Measurements from ENCODE around the gene ADD2.
"Not testable (repeated sequence)": the region's sequence is repeated elsewhere in the genome, so short reads cannot be mapped to it uniquely, and the experiment has no call there.

Gene ADD2

DNA sequence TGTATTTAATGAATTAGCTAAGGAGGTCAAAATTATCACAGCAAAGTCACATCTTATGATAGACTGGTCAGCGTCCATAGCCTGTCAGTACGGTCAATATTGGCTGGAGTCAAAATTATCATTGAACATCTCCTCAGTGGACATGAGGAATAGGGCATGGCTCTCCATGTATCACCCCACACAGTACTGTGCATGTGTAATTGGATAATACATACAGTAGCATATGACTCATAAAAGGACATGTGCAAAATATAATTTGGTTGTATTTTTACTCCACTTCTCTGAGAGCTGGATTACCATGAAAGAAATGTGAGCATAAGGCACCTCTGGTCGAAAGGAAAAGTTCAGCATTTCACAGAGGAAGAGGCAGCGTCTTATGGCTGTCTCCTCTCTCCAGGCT lies 24.9 kb downstream of the ADD2 start:
- ChIA-PET POLR2A (no interaction called here), CTCF (interaction anchor here (1.1 kb wide), 1 partner anchor 119 kb away, joined by 3 read pairs; no protein-coding TSS in a partner anchor)
- no peak for DNase-seq (ENCODE audit: extremely low spot score)
- TF ChIP-seq, protein P1, sequence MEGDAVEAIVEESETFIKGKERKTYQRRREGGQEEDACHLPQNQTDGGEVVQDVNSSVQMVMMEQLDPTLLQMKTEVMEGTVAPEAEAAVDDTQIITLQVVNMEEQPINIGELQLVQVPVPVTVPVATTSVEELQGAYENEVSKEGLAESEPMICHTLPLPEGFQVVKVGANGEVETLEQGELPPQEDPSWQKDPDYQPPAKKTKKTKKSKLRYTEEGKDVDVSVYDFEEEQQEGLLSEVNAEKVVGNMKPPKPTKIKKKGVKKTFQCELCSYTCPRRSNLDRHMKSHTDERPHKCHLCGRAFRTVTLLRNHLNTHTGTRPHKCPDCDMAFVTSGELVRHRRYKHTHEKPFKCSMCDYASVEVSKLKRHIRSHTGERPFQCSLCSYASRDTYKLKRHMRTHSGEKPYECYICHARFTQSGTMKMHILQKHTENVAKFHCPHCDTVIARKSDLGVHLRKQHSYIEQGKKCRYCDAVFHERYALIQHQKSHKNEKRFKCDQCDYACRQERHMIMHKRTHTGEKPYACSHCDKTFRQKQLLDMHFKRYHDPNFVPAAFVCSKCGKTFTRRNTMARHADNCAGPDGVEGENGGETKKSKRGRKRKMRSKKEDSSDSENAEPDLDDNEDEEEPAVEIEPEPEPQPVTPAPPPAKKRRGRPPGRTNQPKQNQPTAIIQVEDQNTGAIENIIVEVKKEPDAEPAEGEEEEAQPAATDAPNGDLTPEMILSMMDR (IDR thresholded peaks at IDR 0.05; ENCODE audit: control extremely low read depth, extremely low read depth, low read depth, missing control alignments), result no peak

DNA sequence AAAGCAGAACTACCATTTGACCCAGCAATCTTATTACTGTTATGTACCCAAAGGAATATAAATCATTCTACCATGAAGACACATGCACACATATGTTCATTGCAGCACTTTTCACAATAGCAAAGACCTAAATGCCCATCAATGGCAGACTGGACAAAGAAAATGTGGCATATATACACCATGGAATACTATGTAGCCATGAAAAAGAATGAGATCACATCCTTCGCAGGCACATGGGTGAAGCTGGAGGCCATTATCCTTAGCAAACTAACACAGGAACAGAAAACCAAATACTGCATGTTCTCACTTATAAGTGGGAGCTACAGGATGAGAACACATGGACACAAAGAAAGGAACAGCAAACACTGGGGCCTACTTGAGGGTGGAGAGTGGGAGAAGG lies 28.5 kb downstream of the ADD2 start:
- CTCF ChIA-PET, result interaction anchor here (1.3 kb wide), 1 partner anchor 46 kb away, joined by 3 read pairs; no protein-coding TSS in a partner anchor
- DNase-seq (ENCODE audit: extremely low spot score); POLR2A ChIA-PET: not testable (repeated sequence)

DNA sequence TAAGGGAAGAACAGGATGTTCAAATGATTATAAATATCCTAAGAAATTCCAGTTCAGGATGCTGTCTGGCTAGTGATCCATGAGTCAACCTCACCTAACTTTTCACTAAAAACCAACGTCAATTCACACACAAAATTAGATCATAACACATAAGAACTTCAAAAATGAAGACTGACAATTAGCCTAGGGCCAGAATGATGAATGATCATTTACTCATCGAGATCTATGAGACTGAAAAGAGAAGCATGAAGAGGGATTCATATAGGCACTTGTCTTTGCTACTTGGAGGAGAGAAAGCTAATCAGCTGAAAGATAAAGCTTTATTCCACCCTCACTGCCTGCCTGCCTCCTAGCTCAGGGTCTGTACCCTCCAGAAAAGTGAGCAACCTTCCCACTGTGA lies 29.8 kb downstream of the ADD2 start:
- ChIA-PET POLR2A (no interaction called here), CTCF (interaction anchor here (1.3 kb wide), 1 partner anchor 47 kb away, joined by 3 read pairs; no protein-coding TSS in a partner anchor)
- no peak for DNase-seq (ENCODE audit: extremely low spot score)
- TF ChIP-seq, protein P1 (IDR thresholded peaks at IDR 0.05; ENCODE audit: control extremely low read depth, extremely low read depth, low read depth, missing control alignments), result no peak

DNA sequence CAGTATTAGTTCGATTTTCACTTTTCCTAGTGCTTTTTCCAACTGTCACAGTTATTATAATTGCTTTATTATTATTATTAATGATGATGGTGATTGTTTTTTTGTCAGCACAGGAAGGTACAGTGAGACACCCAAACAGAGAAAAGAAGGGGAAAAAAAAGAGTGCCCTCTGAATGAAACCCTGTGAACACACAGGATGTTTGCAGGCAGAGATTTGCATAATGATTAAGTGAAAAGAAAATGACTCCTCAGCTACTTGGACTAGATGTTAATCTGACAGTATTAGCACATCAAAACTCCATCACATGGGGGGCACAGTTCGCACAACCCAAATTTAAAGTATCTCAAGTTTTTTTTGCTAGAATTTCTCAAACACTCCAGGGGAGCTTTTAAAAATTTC lies 32.9 kb downstream of the ADD2 start:
- CTCF ChIA-PET, result no interaction called here
- DNase-seq (ENCODE audit: extremely low spot score), result no peak
- TF ChIP-seq, protein P1 (IDR thresholded peaks at IDR 0.05; ENCODE audit: control extremely low read depth, extremely low read depth, low read depth, missing control alignments), result no peak
- POLR2A ChIA-PET, result no interaction called here

DNA sequence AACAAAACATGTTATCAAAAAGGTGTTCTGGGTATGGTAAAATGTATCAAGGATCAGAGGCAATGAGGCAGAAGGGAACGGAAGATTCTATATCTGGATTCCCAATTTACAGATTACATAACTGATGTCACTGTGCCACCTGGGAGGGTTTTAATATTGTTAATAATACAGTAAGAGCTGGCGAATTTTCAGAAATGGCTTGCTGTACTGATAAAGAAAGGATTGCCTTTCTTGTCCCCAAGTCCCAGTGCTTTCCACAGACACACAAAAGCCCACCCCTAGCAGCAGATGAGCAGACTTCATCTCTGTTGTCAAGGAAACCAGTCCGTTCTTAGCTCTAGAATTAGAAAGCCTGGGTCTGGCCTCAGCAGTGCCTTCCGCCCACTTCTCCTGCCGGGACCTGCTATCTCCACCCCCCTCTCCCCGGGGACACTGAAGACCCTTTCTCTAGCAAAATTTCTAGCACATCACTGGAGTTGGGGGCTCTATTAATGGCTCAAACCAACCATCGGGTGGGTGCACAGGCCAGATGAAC lies 34.3 kb downstream of the ADD2 start:
- TF ChIP-seq, protein P1 (IDR thresholded peaks at IDR 0.05; ENCODE audit: control extremely low read depth, extremely low read depth, low read depth, missing control alignments), result no peak
- POLR2A ChIA-PET, result no interaction called here
- DNase-seq (ENCODE audit: extremely low spot score), result no peak
- CTCF ChIA-PET, result no interaction called here

DNA sequence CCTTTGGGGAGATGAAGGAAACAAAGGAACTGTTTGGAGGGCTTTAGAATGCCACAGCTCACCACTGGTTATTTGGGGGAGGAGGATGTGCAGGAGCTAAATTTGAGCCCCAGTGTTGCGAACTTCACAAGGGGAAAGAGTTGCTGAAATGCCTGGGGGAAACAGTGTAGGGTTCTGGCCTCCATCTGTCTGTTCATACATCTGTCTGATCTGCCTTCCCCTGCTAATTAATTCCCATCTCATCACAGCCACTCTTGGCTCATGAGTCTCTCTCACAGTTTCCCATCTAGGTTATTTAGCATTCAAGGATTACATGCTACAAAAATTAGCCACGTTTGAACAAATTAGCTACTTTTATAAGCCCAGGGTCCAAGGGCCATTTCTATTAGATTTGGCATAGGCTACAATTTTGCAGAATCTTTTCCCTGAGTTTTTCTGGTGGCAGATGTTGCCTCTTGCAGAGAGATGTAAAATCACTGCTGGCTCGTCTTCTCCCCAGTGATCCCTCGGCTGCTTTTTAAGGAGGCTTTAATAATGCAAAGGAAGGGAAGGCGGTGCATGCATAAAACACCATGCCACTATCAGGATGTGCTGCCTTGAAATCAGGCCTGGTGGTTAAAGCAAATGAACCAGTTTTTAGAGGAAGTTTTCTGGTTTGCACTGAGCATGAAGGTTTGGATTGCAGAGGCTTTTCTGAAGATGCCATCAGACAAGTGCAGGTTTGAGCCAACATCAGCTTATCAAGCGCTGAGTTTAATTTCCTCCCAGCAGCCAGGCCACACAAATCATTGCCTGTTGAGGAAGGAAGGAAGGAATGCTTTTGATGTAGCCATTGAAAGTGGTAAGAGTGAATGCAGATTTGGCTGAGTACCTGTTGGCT lies 35.0 kb downstream of the ADD2 start:
- TF ChIP-seq, protein P1 (IDR thresholded peaks at IDR 0.05; ENCODE audit: control extremely low read depth, extremely low read depth, low read depth, missing control alignments), result no peak
- no peak for DNase-seq (ENCODE audit: extremely low spot score)
- POLR2A ChIA-PET, result no interaction called here
- CTCF ChIA-PET, result interaction anchor here (1.1 to 1.2 kb wide), 2 partner anchors 9 to 93 kb away, joined by 3 read pairs; no protein-coding TSS in a partner anchor

DNA sequence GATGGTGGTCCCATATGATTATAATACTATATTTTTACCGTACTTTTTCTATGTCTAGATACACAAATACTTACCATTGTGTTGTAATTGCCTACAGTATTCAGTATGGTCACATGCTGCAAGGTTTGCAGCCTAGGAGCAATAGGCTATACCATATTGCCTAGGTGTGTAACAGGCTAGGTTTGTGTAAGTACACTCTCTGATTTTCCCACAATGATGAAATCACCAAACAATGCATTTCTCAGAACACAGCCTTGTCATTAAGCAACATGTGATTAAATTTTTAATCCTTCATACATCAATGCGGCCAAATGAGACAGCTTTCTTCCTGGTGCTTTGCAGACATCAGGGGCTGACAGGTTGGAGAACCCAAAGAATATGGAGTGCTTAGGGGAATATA lies 37.3 kb downstream of the ADD2 start:
- TF ChIP-seq, protein P1 (IDR thresholded peaks at IDR 0.05; ENCODE audit: control extremely low read depth, extremely low read depth, low read depth, missing control alignments), result no peak
- ChIA-PET POLR2A (no interaction called here), CTCF (no interaction called here)
- no peak for DNase-seq (ENCODE audit: extremely low spot score)

All from GM10248 (cell line).